8988T (cell line): ENCODE data around the gene LHFPL3.

Experiments used
- DNase-seq: peaks from one replicate; pipeline ENCODE4 v3.0.0; 2011

Gene LHFPL3

GRCh38 chr7:104857458-104858425 lies 529.3 kb downstream of the LHFPL3 start:
- DNase-seq: no peak

- no peak for DNase-seq
Measured at GRCh38 chr7:104859754-104860426, 531.5 kb downstream of the LHFPL3 start.

GRCh38 chr7:104861729-104862390 lies 533.5 kb downstream of the LHFPL3 start:
- DNase-seq: no peak

GRCh38 chr7:104862719-104863118 lies 534.3 kb downstream of the LHFPL3 start:
- no peak for DNase-seq

- DNase-seq: no peak
Measured at GRCh38 chr7:104873401-104873800, 545.0 kb downstream of the LHFPL3 start.

GRCh38 chr7:104878577-104878976 lies 550.2 kb downstream of the LHFPL3 start:
- DNase-seq: no peak

GRCh38 chr7:104883248-104883717 lies 554.9 kb downstream of the LHFPL3 start:
- DNase-seq: no peak

- DNase-seq: peak; percentile 49
Measured at GRCh38 chr7:104883718-104884452, 555.5 kb downstream of the LHFPL3 start.

- no peak for DNase-seq
Measured at GRCh38 chr7:104886651-104887050, 558.2 kb downstream of the LHFPL3 start.

- DNase-seq: no peak
Measured at GRCh38 chr7:104890216-104890615, 561.8 kb downstream of the LHFPL3 start.

GRCh38 chr7:104891949-104892348 lies 563.5 kb downstream of the LHFPL3 start:
- DNase-seq: no peak

- DNase-seq: no peak
Measured at GRCh38 chr7:104894314-104894713, 565.9 kb downstream of the LHFPL3 start.

GRCh38 chr7:104894726-104895521 lies 566.5 kb downstream of the LHFPL3 start:
- DNase-seq: no peak

GRCh38 chr7:104895522-104896236 lies 567.3 kb downstream of the LHFPL3 start:
- no peak for DNase-seq

GRCh38 chr7:104898434-104898833 lies 570.0 kb downstream of the LHFPL3 start:
- DNase-seq: no peak

- DNase-seq: no peak
Measured at GRCh38 chr7:104900525-104901239, 572.3 kb downstream of the LHFPL3 start.

- DNase-seq: no peak
Measured at GRCh38 chr7:104901240-104901619, 572.8 kb downstream of the LHFPL3 start.

GRCh38 chr7:104902183-104902582 lies 573.8 kb downstream of the LHFPL3 start:
- no peak for DNase-seq

- no peak for DNase-seq
Measured at GRCh38 chr7:104903044-104903443, 574.6 kb downstream of the LHFPL3 start.

GRCh38 chr7:104903846-104904245 lies 575.4 kb downstream of the LHFPL3 start:
- no peak for DNase-seq
